CD4-positive, CD25-positive, alpha-beta regulatory T cell (primary cell): Measurements from ENCODE around the gene GULP1. TPM values are rescaled to one million over a fixed set of nuclear protein-coding genes. Genes with fewer than 3 reads are reported as not detected.

Experiments used
- ATAC-seq, 2 donors: fragments of 150-1000 bp; cut with Tn5 transposase; one replicate each; pipeline ENCODE4 v1.10.0; 2021; ENCODE audit warnings: low read depth in 2 of 2, moderate number of reproducible peaks in 2 of 2, moderate library complexity in 1 of 2
- DNase-seq, 3 donors: peaks; one replicate each; pipeline versions ENCODE4 v3.0.0 to v3.0.0-alpha.2; 2012 to 2022; ENCODE audit warnings: mixed read lengths in 1 of 3
- H3K27ac ChIP-seq: one replicate; pipeline ENCODE4 v1.7.0; 2013; ENCODE audit warnings: mild to moderate bottlenecking, low read length; ENCODE audit not compliant: insufficient read depth, poor library complexity, severe bottlenecking
- H3K27me3 ChIP-seq: one replicate; pipeline ENCODE4 v1.7.0; 2013; ENCODE audit warnings: low read length; ENCODE audit not compliant: control insufficient read depth, insufficient read depth
- H3K36me3 ChIP-seq: one replicate; pipeline ENCODE4 v1.7.0; 2013; ENCODE audit warnings: mild to moderate bottlenecking, low read length, moderate library complexity; ENCODE audit not compliant: control insufficient read depth, insufficient read depth
- H3K4me1 ChIP-seq: 2 replicates; pipeline ENCODE4 v1.7.0; 2013; ENCODE audit warnings: mild to moderate bottlenecking, low read length; ENCODE audit not compliant: insufficient read depth, control insufficient read depth, poor library complexity, severe bottlenecking
- H3K4me3 ChIP-seq: one replicate; pipeline ENCODE4 v1.7.0; 2013; ENCODE audit warnings: low read depth, mild to moderate bottlenecking, low read length, moderate library complexity
- H3K9me3 ChIP-seq, 2 experiments: 1 replicate in 1 of 2; 2 replicates in 1 of 2; pipeline ENCODE4 v1.7.0; 2013; ENCODE audit warnings: low read length in 2 of 2, mild to moderate bottlenecking in 1 of 2, moderate library complexity in 1 of 2; ENCODE audit not compliant: control insufficient read depth in 2 of 2
- H3K27ac Mint-ChIP-seq, 3 donors: one replicate each; pipeline ENCODE4 v1.8.0; 2020 to 2022; ENCODE audit warnings: mild to moderate bottlenecking in 3 of 3, mixed read lengths in 3 of 3, moderate library complexity in 2 of 3
- H3K27me3 Mint-ChIP-seq: one replicate; pipeline ENCODE4 v1.8.0; 2022; ENCODE audit warnings: mild to moderate bottlenecking, mixed read lengths
- H3K36me3 Mint-ChIP-seq: one replicate; pipeline ENCODE4 v1.8.0; 2020; ENCODE audit warnings: mixed read lengths
- H3K4me1 Mint-ChIP-seq, 4 donors: one replicate each; pipeline ENCODE4 v1.8.0; 2020 to 2022; ENCODE audit warnings: mixed read lengths in 4 of 4, mild to moderate bottlenecking in 1 of 4
- H3K4me3 Mint-ChIP-seq, 4 donors: one replicate each; pipeline ENCODE4 v1.8.0; 2020 to 2022; ENCODE audit warnings: mild to moderate bottlenecking in 4 of 4, mixed read lengths in 4 of 4, moderate library complexity in 3 of 4
- H3K9me3 Mint-ChIP-seq, 7 donors: one replicate each; pipeline ENCODE4 v1.8.0; 2020 to 2022; ENCODE audit warnings: mixed read lengths in 7 of 7, mild to moderate bottlenecking in 3 of 7, moderate library complexity in 2 of 7
- polyA plus RNA-seq, 4 donors: library from polyadenylated mRNA; unstranded; fragments of 300-500 nt; fragmentation: Illumina TruSeq; gene quantifications; one replicate each; pipeline ENCODE4 v1.2.3, GENCODE V29; 2021
- total RNA-seq: library from RNA; stranded (reverse); gene quantifications from one replicate; pipeline ENCODE4 v1.2.3, GENCODE V29; 2022

GULP1 gene
- total and polyA plus RNA-seq, 5 donors from 2014 or later = not detected

DNA sequence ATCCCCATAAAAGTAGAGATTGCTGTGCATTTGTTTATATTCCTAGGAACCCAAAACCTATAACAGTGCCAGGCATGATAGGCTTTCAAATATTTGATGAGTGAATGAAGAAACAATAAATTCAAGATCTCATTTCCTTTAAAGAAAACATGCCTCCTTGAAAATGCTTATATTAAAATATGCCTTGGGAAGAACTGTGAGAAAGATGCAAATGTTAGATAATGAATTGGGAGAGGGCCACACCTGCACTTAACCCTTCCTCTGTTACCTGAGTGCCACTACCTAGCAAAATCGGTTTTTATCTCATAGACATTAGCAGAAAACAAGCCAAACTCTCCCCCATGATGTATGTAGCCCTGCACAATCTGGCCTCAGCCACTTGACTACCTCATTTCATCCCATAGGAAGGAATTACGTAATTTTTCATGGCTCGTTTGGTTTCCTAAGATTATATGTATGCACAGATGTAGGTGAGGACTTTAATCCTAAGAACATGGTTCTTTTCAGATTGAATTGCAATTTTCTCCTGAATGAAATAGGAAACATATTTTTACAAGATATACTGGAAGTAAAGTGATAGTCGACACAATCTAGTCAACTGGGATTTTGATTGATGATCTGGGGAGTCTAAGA is 25.2 kb downstream of the GULP1 start:
- H3K36me3 Mint-ChIP-seq = no peaks in the 10 kb centered on the region
- no peaks in the 10 kb centered on the region for H3K27me3 Mint-ChIP-seq
- Histone ChIP-seq H3K4me1 (no peaks in the 10 kb centered on the region), H3K27me3 (no peaks in the 10 kb centered on the region), H3K4me3 (no peak overlapping the region), H3K9me3 (no peaks in the 10 kb centered on the region), H3K27ac (no peak overlapping the region), H3K36me3 (no peaks in the 10 kb centered on the region)
- no peak overlapping the region for H3K4me3 Mint-ChIP-seq
- no peaks in the 10 kb centered on the region for H3K4me1 Mint-ChIP-seq
- no peak overlapping the region for H3K27ac Mint-ChIP-seq
- H3K9me3 Mint-ChIP-seq = peaks cover 0 to 13% (median 6%) of the 10 kb centered on the region in 7 donors
- ATAC-seq (no peak), DNase-seq (no peak)

DNA sequence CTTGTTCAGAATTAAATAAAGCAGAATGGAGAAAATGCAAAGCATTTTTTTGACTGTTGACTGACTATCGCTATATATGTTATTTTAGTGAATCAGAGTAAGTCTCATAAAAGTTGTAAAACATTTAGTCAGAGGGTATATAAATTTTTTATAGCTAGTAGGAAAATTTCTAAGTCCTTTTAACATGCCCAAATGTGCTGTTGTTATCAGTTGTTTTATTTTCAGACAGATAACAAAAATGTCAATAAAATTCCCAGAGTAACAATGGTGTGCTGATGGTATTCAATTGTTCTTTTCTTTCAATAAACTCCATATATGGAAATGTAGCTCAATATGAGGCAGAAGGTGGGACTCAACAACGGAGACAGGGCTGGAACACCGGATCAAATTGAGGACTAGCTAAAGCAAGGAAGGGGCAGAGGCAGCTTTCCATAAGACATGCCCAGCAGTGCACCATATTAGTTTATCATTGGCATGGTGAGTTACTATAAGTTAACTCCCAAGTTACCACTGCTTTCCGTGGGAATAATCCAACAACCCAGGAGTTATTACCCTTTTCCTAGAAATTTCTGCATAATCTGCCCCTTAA is 26.6 kb downstream of the GULP1 start:
- Mint-ChIP-seq H3K36me3 (no peaks in the 10 kb centered on the region), H3K27me3 (no peaks in the 10 kb centered on the region), H3K4me3 (no peak overlapping the region), H3K4me1 (no peaks in the 10 kb centered on the region), H3K9me3 (peaks cover 0 to 12% (median 6%) of the 10 kb centered on the region in 7 donors), H3K27ac (no peak overlapping the region)
- Histone ChIP-seq H3K27me3 (no peaks in the 10 kb centered on the region), H3K9me3 (no peaks in the 10 kb centered on the region), H3K4me1 (no peaks in the 10 kb centered on the region), H3K4me3 (no peak overlapping the region), H3K36me3 (no peaks in the 10 kb centered on the region), H3K27ac (no peak overlapping the region)
- ATAC-seq = no peak
- DNase-seq = no peak

DNA sequence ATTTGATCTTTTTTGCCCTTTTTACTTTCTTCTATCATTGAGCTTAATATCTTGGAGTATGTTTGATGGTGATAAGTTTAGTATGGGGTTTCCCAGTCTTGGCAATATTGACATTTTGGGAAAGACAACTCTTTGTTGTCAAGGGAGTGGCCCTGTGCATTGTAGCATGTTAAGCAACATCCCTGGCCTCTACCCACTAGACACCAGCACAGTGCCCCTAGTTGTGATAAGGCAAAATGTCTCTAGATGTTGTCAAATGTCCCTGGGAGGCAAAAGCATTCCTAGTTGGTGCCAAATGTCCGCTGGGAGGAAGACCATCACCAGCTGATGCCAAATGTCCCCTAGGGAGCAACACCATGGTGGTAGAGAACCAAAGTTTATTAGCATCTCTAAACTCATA is 28.2 kb downstream of the GULP1 start:
- no peak overlapping the region for H3K4me3 Mint-ChIP-seq
- H3K27ac Mint-ChIP-seq = no peak overlapping the region
- no peaks in the 10 kb centered on the region for H3K36me3 Mint-ChIP-seq
- no peak for ATAC-seq
- no peak overlapping the region for H3K4me3 ChIP-seq
- no peaks in the 10 kb centered on the region for H3K9me3 ChIP-seq
- no peaks in the 10 kb centered on the region for H3K27me3 ChIP-seq
- H3K9me3 Mint-ChIP-seq = peaks cover 0 to 6% (median 4%) of the 10 kb centered on the region in 7 donors
- H3K27me3 Mint-ChIP-seq = no peaks in the 10 kb centered on the region
- no peak for DNase-seq
- H3K36me3 ChIP-seq = no peaks in the 10 kb centered on the region
- no peaks in the 10 kb centered on the region for H3K4me1 Mint-ChIP-seq
- H3K27ac ChIP-seq = no peak overlapping the region
- no peaks in the 10 kb centered on the region for H3K4me1 ChIP-seq

DNA sequence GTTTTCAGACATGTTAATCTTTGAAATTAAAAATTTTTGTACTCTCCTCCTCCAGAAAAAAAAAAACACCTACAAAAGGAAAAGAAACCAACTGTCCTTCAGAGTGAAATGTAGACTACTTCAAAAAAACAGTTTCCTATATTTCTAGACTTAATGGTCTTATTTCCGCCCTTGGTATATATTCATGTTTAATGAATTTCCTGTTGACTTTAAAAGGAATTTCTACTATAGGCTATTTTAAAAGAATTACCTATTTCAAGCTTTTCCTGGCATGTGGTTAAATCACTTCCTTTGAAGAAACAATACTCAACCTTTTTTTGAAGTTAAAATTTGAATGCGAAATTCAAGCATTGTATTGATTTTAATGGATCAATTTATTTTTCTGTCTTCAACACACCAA is 29.2 kb downstream of the GULP1 start:
- Mint-ChIP-seq H3K4me1 (no peaks in the 10 kb centered on the region), H3K27me3 (no peaks in the 10 kb centered on the region), H3K9me3 (peaks cover 0 to 6% (median 3%) of the 10 kb centered on the region in 7 donors), H3K4me3 (no peak overlapping the region), H3K36me3 (no peaks in the 10 kb centered on the region), H3K27ac (no peak overlapping the region)
- no peaks in the 10 kb centered on the region for H3K4me1 ChIP-seq
- H3K27ac ChIP-seq = no peak overlapping the region
- DNase-seq (no peak), ATAC-seq (no peak)
- no peaks in the 10 kb centered on the region for H3K36me3 ChIP-seq
- H3K4me3 ChIP-seq = no peak overlapping the region
- no peaks in the 10 kb centered on the region for H3K9me3 ChIP-seq
- no peaks in the 10 kb centered on the region for H3K27me3 ChIP-seq

DNA sequence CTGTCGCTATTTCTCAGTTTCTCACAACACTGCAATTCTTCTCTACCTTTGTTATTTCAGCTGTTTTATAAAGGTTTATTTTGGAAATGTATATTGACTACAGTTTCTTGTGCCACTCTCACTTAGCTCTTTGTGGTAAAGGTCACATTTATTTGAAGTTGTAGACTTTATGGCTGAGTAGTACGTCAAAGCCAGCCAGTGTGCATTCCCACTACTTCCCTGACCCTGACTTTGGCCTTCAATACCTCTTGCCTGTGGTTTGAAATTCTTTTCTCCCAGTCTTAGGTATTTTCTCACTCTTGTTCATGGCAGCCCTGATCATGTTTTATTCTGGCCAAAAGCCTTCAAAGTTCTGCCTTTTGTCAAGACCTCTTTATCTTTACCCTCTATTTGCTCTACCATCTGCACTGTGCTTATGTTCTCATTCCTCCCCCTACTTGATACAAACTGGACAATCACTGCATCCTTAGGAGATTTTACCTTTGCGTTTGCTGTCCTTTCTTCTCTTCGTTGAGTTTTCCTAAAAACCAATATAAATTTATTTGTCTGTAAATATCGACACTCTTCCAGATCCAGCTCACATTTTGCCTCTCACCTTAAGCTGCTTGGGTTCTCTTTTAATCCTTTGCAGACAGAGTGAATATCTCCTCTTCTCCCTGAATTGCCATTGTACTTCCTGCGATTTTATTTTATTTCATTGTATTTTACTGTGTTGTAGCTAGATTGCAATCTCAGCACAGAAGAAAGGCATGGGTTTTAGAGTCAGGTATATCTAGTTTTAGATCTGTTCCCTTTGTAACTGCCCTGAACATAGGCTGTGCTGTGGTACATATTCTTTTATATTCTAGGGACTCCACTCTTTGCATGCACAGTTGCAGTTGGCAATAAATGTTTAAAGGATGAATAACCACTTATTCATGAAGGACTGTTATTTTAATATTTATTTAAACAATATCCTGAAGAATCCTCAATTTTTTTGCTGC is 31.2 kb downstream of the GULP1 start:
- Mint-ChIP-seq H3K27ac (no peak overlapping the region), H3K36me3 (no peaks in the 10 kb centered on the region), H3K27me3 (no peaks in the 10 kb centered on the region), H3K4me1 (no peaks in the 10 kb centered on the region), H3K9me3 (peaks cover 0 to 5% (median 1%) of the 10 kb centered on the region in 7 donors), H3K4me3 (no peak overlapping the region)
- Histone ChIP-seq H3K27ac (no peak overlapping the region), H3K4me3 (no peak overlapping the region), H3K4me1 (no peaks in the 10 kb centered on the region), H3K36me3 (no peaks in the 10 kb centered on the region), H3K9me3 (no peaks in the 10 kb centered on the region), H3K27me3 (no peaks in the 10 kb centered on the region)
- DNase-seq (no peak), ATAC-seq (no peak)

DNA sequence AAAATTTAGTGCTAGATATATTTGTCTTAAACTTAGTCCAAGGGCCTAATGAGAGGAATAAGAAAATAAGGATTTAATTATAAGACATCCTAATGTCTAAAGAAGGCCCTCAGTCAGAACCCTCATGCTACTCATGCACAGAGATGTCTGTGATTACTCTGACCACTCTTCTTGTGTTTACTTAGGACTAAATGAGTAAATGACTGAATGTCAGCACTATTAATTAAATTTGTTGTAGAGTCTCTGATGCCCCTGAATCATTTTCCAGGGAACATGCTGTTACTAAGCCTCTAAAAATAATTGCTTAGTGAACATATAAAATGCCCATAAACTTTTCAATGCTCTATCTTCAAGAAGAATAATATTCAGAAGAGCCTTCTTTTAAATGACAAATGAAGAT is 32.4 kb downstream of the GULP1 start:
- no peak overlapping the region for H3K4me3 ChIP-seq
- H3K4me1 ChIP-seq = no peaks in the 10 kb centered on the region
- no peak overlapping the region for H3K27ac ChIP-seq
- no peak overlapping the region for H3K27ac Mint-ChIP-seq
- DNase-seq (no peak), ATAC-seq (no peak)
- H3K9me3 ChIP-seq = no peaks in the 10 kb centered on the region
- no peaks in the 10 kb centered on the region for H3K27me3 Mint-ChIP-seq
- H3K27me3 ChIP-seq = no peaks in the 10 kb centered on the region
- H3K36me3 ChIP-seq = no peaks in the 10 kb centered on the region
- no peak overlapping the region for H3K4me3 Mint-ChIP-seq
- no peaks in the 10 kb centered on the region for H3K36me3 Mint-ChIP-seq
- H3K9me3 Mint-ChIP-seq = peaks cover 0 to 4% (median 0%) of the 10 kb centered on the region in 7 donors
- no peaks in the 10 kb centered on the region for H3K4me1 Mint-ChIP-seq

DNA sequence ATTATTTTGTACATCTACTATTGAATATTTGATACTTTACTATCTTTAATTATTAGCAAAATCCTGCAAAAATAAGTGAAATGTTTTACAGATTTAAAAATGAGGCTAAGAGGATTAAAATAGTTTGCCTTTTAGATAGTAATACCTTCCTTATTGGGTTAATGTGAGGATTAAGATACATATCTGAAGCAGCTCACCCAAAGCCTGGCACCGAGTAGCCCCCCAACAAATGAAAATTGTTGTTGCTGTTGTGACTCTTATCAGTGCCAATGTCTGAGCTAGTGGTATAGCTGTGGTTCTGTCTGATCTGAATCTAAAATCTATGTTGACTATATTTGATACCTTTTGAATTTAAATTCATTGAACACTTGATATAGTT is 34.6 kb downstream of the GULP1 start:
- ATAC-seq (no peak), DNase-seq (no peak)
- Mint-ChIP-seq H3K27ac (no peak overlapping the region), H3K9me3 (no peaks in the 10 kb centered on the region), H3K4me3 (no peak overlapping the region), H3K36me3 (no peaks in the 10 kb centered on the region), H3K27me3 (no peaks in the 10 kb centered on the region), H3K4me1 (no peaks in the 10 kb centered on the region)
- H3K36me3 ChIP-seq = no peaks in the 10 kb centered on the region
- no peaks in the 10 kb centered on the region for H3K27me3 ChIP-seq
- no peak overlapping the region for H3K4me3 ChIP-seq
- no peaks in the 10 kb centered on the region for H3K4me1 ChIP-seq
- H3K9me3 ChIP-seq = no peaks in the 10 kb centered on the region
- no peak overlapping the region for H3K27ac ChIP-seq
